Amniotic stem cell (primary cell): Measurements from ENCODE around the gene KSR1.
"Not testable (repeated sequence)": the region's sequence is repeated elsewhere in the genome, so short reads cannot be mapped to it uniquely, and the experiment has no call there.

ENCODE experiments used
- DNase-seq: peaks from one replicate; lab custom pipeline; 2025; lab: John Stamatoyannopoulos, UW

KSR1 gene

GRCh38 chr17:27455236-27455913, 873 bp upstream of the KSR1 start:
- no peak for DNase-seq

DNA sequence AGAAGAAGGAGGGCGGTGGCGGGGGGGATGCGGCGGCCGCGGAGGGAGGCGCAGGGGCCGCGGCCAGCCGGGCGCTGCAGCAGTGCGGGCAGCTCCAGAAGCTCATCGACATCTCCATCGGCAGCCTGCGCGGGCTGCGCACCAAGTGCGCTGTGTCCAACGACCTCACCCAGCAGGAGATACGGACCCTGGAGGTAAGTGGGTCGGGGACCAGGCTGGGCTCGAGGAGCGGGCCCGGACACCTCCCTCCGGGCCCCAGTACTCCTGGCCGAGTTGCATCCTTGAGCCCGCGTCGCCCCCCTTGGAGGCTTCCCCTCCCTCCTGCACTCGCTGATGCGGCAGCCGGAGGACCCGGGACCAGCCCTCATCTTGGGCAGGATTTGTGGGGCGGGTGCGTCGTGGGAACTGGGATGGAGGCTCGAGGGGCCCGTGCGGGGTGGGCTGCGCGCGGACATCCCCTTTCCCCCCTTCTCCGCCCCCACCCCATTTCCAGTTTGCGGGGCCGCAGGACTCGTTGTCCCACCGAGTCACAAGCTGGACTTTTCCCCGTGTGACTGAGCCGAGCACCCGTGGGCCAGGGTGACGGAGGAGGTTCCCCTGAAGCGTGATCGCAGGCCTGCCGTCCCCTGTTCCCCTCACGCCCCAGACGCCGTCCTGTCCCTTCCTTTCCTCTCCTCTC, 572 bp downstream of the KSR1 start:
- no peak for DNase-seq

GRCh38 chr17:27457360-27457715, 1.1 kb downstream of the KSR1 start:
- no peak for DNase-seq

DNA sequence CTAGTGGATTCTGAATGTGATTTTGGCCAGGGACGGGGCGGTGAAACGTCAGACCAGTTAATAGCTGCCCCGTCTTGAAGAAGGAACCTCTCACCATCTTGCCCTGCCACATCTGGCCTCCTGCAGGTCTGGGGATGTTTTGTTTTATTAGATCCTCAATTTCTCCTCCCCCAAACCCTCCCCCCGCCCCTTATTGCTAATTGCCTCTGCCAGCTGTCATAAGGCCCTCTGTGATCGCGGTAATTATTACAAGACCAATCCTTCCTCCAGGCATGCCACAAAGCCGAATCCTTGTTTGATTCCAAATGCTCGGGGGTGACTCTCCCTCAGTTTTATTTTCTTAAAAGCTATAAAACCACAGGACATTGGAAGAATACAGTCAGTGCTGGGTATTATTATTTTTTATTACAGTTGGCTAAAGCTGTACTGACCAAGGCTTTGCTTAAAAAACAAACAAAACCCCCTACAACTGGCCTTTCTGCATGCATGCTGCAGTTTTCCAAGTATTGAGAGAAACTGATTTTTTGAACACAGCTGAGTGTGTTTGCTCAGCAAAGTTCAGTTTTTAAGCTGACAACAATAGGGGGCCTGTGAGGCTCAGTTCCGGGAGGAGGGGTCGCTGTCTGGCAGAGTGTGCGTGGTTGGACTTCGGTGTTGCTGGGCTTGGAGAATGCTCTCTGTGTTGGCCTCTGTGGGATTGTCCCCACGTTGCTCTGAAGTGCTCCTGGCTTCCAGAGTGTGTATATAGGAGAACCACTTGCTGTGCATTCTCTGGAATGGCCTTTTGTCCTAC, 1.7 kb downstream of the KSR1 start:
- no peak for DNase-seq

GRCh38 chr17:27458524-27458908, 2.3 kb downstream of the KSR1 start:
- DNase-seq, result no peak

DNA sequence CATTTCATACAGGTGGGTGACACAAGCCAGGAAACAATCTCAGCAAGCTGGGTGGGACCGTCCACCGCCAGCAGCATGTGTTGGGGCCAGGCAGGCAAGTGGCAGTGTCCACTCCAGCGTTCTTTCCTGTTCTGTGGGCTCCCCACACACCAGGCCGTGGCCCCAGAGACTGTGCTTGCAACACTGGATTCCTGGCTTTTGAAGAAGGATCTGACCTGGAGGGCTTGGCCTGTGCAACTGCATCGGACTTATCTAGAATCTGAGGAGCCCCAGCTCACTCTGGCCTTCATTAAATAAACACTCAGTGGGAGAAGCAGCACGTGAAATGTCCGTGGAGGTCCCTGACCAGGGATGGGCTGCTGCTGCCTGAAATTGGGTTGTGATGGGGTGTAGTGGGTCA, 3.2 kb downstream of the KSR1 start:
- DNase-seq, result no peak

DNA sequence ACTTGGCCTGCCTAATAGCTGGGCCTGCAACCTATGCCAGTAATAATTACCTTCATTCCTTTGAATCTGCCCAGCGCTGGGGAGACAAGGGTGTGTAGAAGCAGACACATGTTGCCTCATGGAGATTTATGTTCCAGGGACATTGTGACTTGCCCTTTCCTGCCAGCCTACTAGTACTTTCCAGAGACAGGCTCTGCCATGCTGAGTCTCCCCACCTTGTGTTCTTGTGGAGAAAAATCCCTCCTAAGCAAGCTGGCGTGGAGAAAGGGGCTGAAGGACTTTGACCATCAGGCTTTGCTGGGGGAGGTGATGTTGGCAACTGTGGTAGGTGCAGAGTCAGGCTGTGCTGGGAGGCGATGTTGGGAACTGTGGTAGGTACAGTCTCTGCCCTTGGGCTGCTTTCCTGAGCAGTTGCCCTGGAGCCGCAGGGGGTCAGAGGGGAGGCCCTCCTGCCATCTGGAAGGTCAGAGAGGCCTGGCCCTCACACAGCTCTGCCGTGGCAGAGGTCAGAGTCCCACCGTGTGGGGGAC, 4.0 kb downstream of the KSR1 start:
- no peak for DNase-seq

GRCh38 chr17:27461192-27461859, 5.1 kb downstream of the KSR1 start:
- no peak for DNase-seq

DNA sequence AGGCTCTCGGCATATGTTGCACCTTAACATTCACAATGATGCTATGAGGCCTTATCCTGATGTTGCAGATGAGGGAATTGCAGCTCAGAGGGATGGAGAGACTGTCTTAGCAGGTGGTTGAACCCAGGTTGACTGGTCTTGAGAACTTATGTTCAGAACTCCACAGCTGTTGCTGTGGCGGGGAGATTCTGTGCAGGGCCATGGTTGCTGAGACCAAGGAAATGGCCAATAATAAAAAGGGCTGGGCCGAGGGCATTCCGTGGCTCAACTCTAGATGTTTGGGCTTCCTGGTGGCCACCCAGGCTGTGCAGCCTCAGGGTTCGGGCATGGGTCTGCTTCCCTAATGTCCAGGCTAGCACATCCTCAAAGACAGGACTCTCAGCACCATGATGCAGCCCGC, 5.9 kb downstream of the KSR1 start:
- DNase-seq, result no peak

DNA sequence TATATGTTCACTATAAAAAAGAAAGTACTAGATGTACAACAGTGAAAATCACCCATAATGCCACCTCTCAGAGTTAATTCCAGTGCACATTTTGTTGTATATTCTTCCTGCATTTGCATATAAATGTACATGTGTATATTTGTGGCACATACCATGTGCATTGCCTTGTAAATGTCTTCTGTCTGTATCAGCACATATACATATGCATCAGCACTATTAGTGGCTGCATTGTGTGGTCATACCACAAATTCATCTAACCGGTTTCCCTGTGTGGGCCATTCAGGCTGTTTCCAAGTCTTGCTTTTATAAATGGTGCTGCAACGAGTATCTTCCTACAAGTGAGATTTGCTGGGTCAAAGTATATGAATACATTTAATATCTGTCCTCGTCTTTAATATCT, 6.5 kb downstream of the KSR1 start:
- no peak for DNase-seq

GRCh38 chr17:27463235-27463677, 7.0 kb downstream of the KSR1 start:
- no peak for DNase-seq

- not testable (repeated sequence) for DNase-seq
These were observed 7.8 kb downstream of the KSR1 start for GRCh38 chr17:27464019-27464418.

DNA sequence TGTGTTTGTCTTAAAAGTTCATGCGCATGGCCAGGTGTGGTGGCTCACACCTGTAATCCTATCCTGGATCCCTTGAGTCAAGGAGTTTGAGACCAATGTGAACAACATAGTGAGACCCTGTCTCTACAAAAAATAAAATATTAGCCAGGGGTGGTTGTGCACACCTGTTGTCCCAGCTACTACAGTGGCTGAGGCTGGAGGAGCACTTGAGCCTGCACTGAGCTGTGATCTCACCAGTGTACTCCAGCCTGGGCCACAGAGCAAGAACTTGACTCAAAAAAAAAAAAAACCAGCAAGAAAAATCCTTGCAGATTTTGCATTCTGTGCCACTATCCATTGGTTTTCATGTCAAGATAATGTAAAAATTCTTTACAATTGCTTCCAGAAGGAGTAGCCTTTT, 8.2 kb downstream of the KSR1 start:
- DNase-seq, result no peak

DNA sequence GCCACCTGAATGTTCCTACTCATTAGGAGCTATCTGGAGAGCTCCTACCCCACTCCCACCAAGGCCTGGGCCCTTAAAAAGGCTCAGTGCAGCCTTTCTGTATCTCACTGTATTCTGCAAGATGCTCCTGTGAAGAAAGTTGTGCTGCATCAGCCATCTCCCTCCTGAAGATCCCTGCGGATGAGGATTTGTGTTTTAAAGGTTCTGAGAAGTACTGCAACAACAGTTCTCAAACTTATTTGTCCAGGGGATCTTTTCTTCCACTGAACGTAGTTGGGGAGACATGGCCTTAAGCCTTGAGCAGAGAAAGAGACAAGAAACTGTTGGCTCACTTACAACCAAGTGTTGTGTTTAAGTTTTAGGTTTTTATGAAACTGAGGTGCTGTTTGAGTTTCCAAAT, 9.6 kb downstream of the KSR1 start:
- DNase-seq, result not testable (repeated sequence)

- no peak for DNase-seq
These were observed 10.1 kb downstream of the KSR1 start for GRCh38 chr17:27466376-27466742.

DNA sequence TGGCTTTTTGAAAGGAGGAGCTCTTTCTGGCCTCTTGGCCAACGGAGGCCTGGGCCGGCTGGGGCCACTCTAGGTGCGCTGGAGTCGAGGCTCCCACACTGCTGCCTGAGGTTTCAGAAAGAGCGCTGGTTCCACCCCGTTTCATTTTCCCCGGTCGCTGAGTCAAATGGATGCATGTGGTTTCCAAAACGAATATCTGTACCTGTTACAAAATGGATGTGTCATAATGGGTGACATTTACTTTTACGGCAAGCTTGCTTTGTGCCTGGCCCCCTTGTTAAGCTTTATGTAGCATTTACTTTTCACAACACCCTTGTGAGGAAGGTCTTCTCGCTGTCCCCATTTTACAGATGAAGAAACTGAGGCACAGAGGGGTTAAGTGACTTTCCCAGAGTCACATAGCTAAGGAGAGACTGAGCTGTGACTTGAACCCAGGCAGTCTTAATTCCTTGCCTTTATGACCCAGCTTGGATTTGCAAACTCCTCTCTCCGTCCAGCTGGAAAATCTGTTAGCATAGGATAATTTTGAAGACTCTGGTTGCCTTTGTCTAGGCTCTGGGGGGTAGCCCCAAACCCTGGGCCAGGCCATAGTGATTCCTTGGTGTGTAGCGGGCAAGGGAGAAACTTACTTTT, 10.6 kb downstream of the KSR1 start:
- no peak for DNase-seq

DNA sequence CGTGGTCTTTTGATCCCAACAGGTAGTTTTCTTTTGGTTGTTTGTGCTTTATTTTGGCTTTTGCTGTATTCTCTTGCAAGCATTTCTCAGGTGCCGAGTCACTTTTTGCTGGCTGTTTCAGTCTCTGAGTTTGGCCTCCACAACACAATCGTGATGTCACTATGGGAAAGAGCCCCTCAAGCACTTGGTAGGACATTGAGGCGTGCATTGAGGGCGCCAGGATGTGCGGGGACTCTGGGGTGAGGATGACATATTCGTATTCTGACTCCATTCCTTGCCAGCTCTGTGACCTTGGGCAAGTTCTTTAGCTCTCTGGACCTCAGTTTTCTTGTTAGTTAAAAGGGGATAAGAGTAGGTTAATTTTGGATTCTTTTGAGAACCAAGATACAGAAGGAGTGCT, 13.0 kb downstream of the KSR1 start:
- DNase-seq, result no peak

- no peak for DNase-seq
These were observed 15.3 kb downstream of the KSR1 start for GRCh38 chr17:27471321-27472269.

DNA sequence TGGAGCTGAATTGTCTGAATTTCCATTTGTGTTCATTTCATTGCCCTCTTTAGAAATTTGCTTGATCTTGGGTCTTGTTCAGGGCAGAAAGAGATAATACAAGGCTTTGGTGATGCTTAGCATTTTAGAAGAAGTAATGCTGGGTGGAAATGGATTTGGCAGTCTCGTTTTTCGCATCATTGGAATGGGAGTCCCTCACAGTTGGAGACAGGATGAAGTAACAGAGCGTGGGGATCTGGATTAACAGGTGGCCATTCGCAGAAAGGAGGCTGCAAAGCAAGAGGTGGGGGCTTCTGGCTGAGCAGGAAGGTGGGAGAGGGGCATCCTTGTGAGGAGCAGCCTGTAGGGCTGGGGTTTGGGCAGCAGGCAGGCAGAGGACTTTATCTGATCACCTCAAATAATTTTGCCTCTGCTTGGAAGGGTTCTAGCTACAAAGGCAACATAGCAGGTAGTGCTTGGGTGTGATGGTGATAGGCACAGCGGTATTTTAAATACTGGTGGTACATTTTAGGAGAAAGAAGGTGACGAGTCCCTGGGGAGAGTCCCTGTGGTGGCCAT, 17.0 kb downstream of the KSR1 start:
- DNase-seq, result no peak
